CD14-positive monocyte (primary cell): ENCODE results near the gene SMURF1. TPM values are rescaled to one million over a fixed set of nuclear protein-coding genes. Genes with fewer than 3 reads are reported as not detected.
"Not testable (repeated sequence)": the region's sequence is repeated elsewhere in the genome, so short reads cannot be mapped to it uniquely, and the experiment has no call there.

ENCODE experiments used
- DNase-seq, 3 donors: peaks; one replicate each; pipeline ENCODE4 v3.0.0-alpha.2; 2011 to 2022
- H2AFZ ChIP-seq: 2 replicates; pipeline ENCODE4 v1.6.0; 2012; ENCODE audit warnings: mild to moderate bottlenecking, low read depth, low read length, inconsistent platforms; ENCODE audit not compliant: insufficient read depth, poor library complexity, severe bottlenecking
- H3K27ac ChIP-seq, 2 donors: 1 replicate in 1 of 2; 2 replicates in 1 of 2; pipeline ENCODE4 v1.5.1; 2012 to 2013; ENCODE audit warnings: low read length in 2 of 2, control low read depth in 1 of 2, inconsistent platforms in 1 of 2, low read depth in 1 of 2, mild to moderate bottlenecking in 1 of 2
- H3K27me3 ChIP-seq, 2 donors: one replicate each; pipeline versions ENCODE4 v1.6.0 to v1.6.1; 2011 to 2013; ENCODE audit warnings: low read length in 2 of 2; ENCODE audit not compliant: control insufficient read depth in 2 of 2, insufficient read depth in 2 of 2
- H3K36me3 ChIP-seq, 2 donors: replicated peaks in 1 of 2; 1 replicate in 1 of 2; 2 replicates in 1 of 2; pipeline versions ENCODE4 v1.5.1 to v1.6.1; 2012 to 2013; ENCODE audit warnings: low read length in 2 of 2, control low read depth in 1 of 2, inconsistent platforms in 1 of 2, mild to moderate bottlenecking in 1 of 2; ENCODE audit not compliant: insufficient read depth in 2 of 2, control insufficient read depth in 1 of 2
- H3K4me1 ChIP-seq, 2 donors: 1 replicate in 1 of 2; 2 replicates in 1 of 2; pipeline versions ENCODE4 v1.5.1 to v1.6.1; 2012 to 2013; ENCODE audit warnings: low read length in 2 of 2, control low read depth in 1 of 2, inconsistent platforms in 1 of 2, mild to moderate bottlenecking in 1 of 2, moderate library complexity in 1 of 2; ENCODE audit not compliant: insufficient read depth in 2 of 2, control insufficient read depth in 1 of 2
- H3K4me2 ChIP-seq: replicated peaks from 2 replicates; pipeline ENCODE3; 2012; ENCODE audit warnings: low read length, moderate library complexity, mild to moderate bottlenecking; ENCODE audit not compliant: poor library complexity, severe bottlenecking; ENCODE audit errors: extremely low read depth
- H3K4me3 ChIP-seq, 3 experiments: fragments of 200-600 bp in 1 of 3; sonication (generic) in 1 of 3; replicated peaks in 1 of 3; 1 replicate in 2 of 3; 2 replicates in 1 of 3; pipeline ENCODE4 v1.5.1; 2011 to 2013; ENCODE audit warnings: low read length in 3 of 3, mild to moderate bottlenecking in 3 of 3, control low read depth in 2 of 3, low read depth in 2 of 3, inconsistent platforms in 1 of 3, moderate library complexity in 1 of 3
- H3K79me2 ChIP-seq: 2 replicates; pipeline ENCODE4 v1.6.0; 2012; ENCODE audit warnings: mild to moderate bottlenecking, control low read depth, inconsistent platforms, low read length, moderate library complexity; ENCODE audit not compliant: insufficient read depth
- H3K9ac ChIP-seq: 2 replicates; pipeline ENCODE4 v1.6.0; 2017; ENCODE audit warnings: low read length, mild to moderate bottlenecking; ENCODE audit not compliant: insufficient read depth, poor library complexity, severe bottlenecking
- H3K9me3 ChIP-seq, 2 donors: replicated peaks in 1 of 2; 1 replicate in 1 of 2; 2 replicates in 1 of 2; pipeline versions ENCODE4 v1.5.1 to v1.6.1; 2012 to 2013; ENCODE audit warnings: low read length in 2 of 2, control low read depth in 1 of 2; ENCODE audit not compliant: control insufficient read depth in 1 of 2, insufficient read depth in 1 of 2
- H4K20me1 ChIP-seq: 2 replicates; pipeline ENCODE4 v1.6.0; 2012; ENCODE audit warnings: mild to moderate bottlenecking, low read length, control low read depth, moderate library complexity; ENCODE audit not compliant: insufficient read depth
- H3K27ac Mint-ChIP-seq, 7 donors: one replicate each; pipeline ENCODE4 v1.8.0; 2020; ENCODE audit warnings: mild to moderate bottlenecking in 7 of 7, mixed read lengths in 7 of 7, moderate library complexity in 6 of 7, inconsistent platforms in 2 of 7
- H3K27me3 Mint-ChIP-seq, 3 donors: one replicate each; pipeline ENCODE4 v1.8.0; 2021 to 2022; ENCODE audit warnings: low read depth in 3 of 3, mild to moderate bottlenecking in 3 of 3, mixed read lengths in 3 of 3, moderate library complexity in 3 of 3, inconsistent platforms in 1 of 3
- H3K36me3 Mint-ChIP-seq, 2 donors: one replicate each; pipeline ENCODE4 v1.8.0; 2020; ENCODE audit warnings: mixed read lengths in 2 of 2, inconsistent platforms in 1 of 2, mild to moderate bottlenecking in 1 of 2
- H3K4me1 Mint-ChIP-seq: one replicate; pipeline ENCODE4 v1.8.0; 2020; ENCODE audit warnings: mild to moderate bottlenecking, mixed read lengths
- H3K4me3 Mint-ChIP-seq, 2 donors: one replicate each; pipeline ENCODE4 v1.8.0; 2020; ENCODE audit warnings: mild to moderate bottlenecking in 2 of 2, mixed read lengths in 2 of 2, moderate library complexity in 1 of 2
- H3K9me3 Mint-ChIP-seq, 7 donors: one replicate each; pipeline ENCODE4 v1.8.0; 2020 to 2022; ENCODE audit warnings: mixed read lengths in 7 of 7, mild to moderate bottlenecking in 6 of 7, moderate library complexity in 6 of 7, inconsistent platforms in 2 of 7
- CTCF ChIP-seq: fragments of 200-600 bp; IDR thresholded peaks from one replicate; pipeline ENCODE4 v1.8.0; 2022; ENCODE audit warnings: antibody characterized with exemption, mild to moderate bottlenecking
- WGBS: methylation state at CpG from one replicate; pipeline ENCODE4 v1.1.5; 2013; ENCODE audit warnings: missing lambda C conversion rate; ENCODE audit not compliant: insufficient coverage; 5-methylcytosine and 5-hydroxymethylcytosine counted together
- intact Hi-C, 2 donors: fragments of 100-400 bp; cut with micrococcal nuclease; formaldehyde crosslinking; loops; one replicate each; pipeline versions ENCODE4 v1.15.0 to v1.15.1; 2023
- polyA plus RNA-seq, 3 donors: library from polyadenylated mRNA; depleted of rRNA in 1 of 3; unstranded in 2 of 3; stranded (reverse) in 1 of 3; fragments of 300-500 nt in 2 of 3; fragments of >200 nt in 1 of 3; fragmentation: Illumina TruSeq in 2 of 3; gene quantifications; 1 replicate in 2 of 3; 2 replicates in 1 of 3; pipeline ENCODE4 v1.2.3, GENCODE V29; 2012 to 2021

SMURF1 gene
- polyA plus RNA-seq, 3 donors: 0.48 to 15.8 (median 1.6) TPM

GRCh38 chr7:99102809-99103690 lies 40.9 kb downstream of the SMURF1 start:
- H3K9me3 ChIP-seq: peaks cover 0 to 6% of the 10 kb centered on the region in 2 donors
- H3K9ac ChIP-seq: no peak overlapping the region
- no peak overlapping the region for H3K4me2 ChIP-seq
- H3K79me2 ChIP-seq: peaks cover 97% of the 10 kb centered on the region
- no peak overlapping the region for H3K4me3 ChIP-seq
- Mint-ChIP-seq H3K9me3 (peaks cover 3 to 11% (median 6%) of the 10 kb centered on the region in 7 donors), H3K36me3 (peaks cover 20 to 23% of the 10 kb centered on the region in 2 donors), H3K4me3 (no peak overlapping the region), H3K27ac (no peak overlapping the region), H3K27me3 (peaks cover 0 to 2% (median 0%) of the 10 kb centered on the region in 3 donors), H3K4me1 (peaks cover 5% of the 10 kb centered on the region)
- no peak overlapping the region for H3K27ac ChIP-seq
- intact Hi-C loops: no loop called here
- no CpG with 5 or more reads among the region's 11 CpGs for WGBS
- H3K27me3 ChIP-seq: no peaks in the 10 kb centered on the region
- H3K4me1 ChIP-seq: no peaks in the 10 kb centered on the region
- no peak for TF ChIP-seq CTCF
- no peak for DNase-seq
- H4K20me1 ChIP-seq: peaks cover 97% of the 10 kb centered on the region
- H2AFZ ChIP-seq: no peak overlapping the region
- H3K36me3 ChIP-seq: peaks cover 0 to 18% of the 10 kb centered on the region in 2 donors

- Mint-ChIP-seq H3K27me3 (peaks cover 0 to 3% (median 0%) of the 10 kb centered on the region in 3 donors), H3K4me3 (no peak overlapping the region), H3K27ac (no peak overlapping the region), H3K36me3 (peaks cover 23 to 25% of the 10 kb centered on the region in 2 donors), H3K9me3 (peaks cover 3 to 12% (median 8%) of the 10 kb centered on the region in 7 donors), H3K4me1 (peaks cover 3% of the 10 kb centered on the region)
- no CpG with 5 or more reads among the region's 1 CpG for WGBS
- Histone ChIP-seq H3K4me2 (no peak overlapping the region), H3K27me3 (no peaks in the 10 kb centered on the region), H3K9ac (no peak overlapping the region), H3K27ac (no peak overlapping the region), H3K4me1 (no peaks in the 10 kb centered on the region), H3K36me3 (peaks cover 0 to 18% of the 10 kb centered on the region in 2 donors), H3K79me2 (peaks cover 97% of the 10 kb centered on the region), H2AFZ (no peak overlapping the region), H4K20me1 (peaks cover 97% of the 10 kb centered on the region), H3K9me3 (peaks cover 0 to 6% of the 10 kb centered on the region in 2 donors), H3K4me3 (no peak overlapping the region)
- no peak for TF ChIP-seq CTCF
- intact Hi-C loops: no loop called here
- no peak for DNase-seq
Observed at GRCh38 chr7:99102361-99102760, 41.5 kb downstream of the SMURF1 start.

DNA sequence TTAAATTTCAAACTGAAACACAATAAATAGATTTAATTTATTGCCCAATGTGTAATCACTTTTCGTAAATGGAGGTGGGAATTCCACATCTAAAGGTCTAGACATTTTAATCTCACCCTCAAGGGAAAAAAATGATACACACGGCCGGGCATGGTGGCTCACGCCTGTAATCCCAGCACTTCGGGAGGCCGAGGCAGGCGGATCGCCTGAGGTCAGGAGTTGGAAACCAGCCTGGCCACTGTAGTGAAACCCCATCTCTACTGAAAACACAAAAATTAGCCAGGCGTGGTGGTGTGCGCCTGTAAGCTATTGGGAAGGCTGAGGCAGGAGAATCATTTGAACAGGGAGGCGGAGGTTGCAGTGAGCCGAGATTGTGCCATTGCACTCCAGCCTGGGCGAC lies 42.4 kb downstream of the SMURF1 start:
- H3K27ac Mint-ChIP-seq, H3K27me3 Mint-ChIP-seq, H3K4me1 ChIP-seq, H3K27ac ChIP-seq, DNase-seq, H3K9ac ChIP-seq, H3K27me3 ChIP-seq, H3K4me1 Mint-ChIP-seq, H3K4me2 ChIP-seq, intact Hi-C loops, H3K9me3 ChIP-seq, H3K4me3 Mint-ChIP-seq, H2AFZ ChIP-seq, H3K4me3 ChIP-seq: not testable (repeated sequence)
- Histone ChIP-seq H4K20me1 (peaks cover 97% of the 10 kb centered on the region), H3K79me2 (peaks cover 97% of the 10 kb centered on the region), H3K36me3 (peaks cover 0 to 12% of the 10 kb centered on the region in 2 donors)
- WGBS: 100% methylated on average over 5 of the region's 13 CpGs
- Mint-ChIP-seq H3K36me3 (peaks cover 23 to 29% of the 10 kb centered on the region in 2 donors), H3K9me3 (peaks cover 3 to 12% (median 8%) of the 10 kb centered on the region in 7 donors)
